ENCODE data around the gene EYA2.

EYA2 gene

DNA sequence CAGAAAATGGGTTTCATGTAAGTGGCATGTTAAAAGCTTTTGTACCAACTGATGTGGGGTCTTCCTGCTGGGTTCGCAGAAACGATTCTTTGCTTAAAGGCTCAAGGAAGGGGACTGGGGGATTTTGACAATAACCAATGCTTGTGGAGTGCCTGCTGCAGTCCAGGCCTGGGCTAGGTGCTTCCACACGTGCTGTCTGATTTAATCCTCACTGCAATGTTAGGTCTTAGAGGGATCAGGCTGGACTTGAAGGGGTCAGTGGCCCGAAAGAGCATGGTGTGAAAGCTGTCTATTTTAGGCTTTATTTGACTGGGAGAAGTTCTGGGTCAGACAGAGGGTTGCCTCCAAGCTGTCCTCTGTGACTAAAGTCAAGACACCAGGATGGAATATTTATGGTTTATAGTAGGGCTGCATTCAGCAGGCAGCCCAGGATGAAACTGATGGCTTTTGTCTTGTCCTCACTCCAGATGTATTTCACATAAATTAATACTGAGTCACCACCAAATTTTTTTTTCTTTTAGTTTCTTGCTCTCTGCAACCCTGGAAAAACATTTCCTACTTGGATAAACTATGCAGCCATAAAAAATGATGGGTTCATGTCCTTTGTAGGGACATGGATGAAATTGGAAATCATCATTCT is 242.7 kb downstream of the EYA2 start:
- DNase-seq (ENCODE audit: low read depth, low spot score): no peak

DNA sequence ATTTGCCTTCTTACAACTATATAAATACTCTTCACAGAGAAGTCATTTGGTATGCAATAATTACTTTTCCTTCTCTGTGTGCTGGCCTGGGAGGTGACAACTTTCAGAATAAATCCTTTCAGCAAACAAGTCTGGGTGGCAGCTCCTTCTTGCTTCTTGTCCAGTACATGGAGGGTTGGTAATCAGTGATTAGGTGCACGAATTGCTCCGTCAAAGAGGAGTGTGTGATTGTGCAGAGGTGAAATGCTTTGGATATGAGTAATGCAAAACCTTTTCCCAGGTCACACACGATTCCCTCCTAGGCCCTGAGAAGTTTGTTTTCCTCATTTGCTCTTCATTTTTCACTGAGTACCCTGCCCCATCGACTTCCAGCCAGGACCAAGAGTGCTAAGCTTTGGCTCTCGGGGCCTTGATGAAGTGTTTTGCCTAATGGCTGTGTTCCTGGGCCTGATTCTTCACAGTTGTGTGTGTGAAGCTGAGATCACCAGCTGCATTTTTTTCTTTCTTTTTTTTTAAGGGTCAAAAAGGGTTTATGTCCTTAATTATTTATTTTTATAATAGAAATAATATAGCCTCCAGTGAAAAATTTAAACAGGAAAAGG is 245.4 kb downstream of the EYA2 start:
- DNase-seq (ENCODE audit: low read depth, low spot score): no peak

DNA sequence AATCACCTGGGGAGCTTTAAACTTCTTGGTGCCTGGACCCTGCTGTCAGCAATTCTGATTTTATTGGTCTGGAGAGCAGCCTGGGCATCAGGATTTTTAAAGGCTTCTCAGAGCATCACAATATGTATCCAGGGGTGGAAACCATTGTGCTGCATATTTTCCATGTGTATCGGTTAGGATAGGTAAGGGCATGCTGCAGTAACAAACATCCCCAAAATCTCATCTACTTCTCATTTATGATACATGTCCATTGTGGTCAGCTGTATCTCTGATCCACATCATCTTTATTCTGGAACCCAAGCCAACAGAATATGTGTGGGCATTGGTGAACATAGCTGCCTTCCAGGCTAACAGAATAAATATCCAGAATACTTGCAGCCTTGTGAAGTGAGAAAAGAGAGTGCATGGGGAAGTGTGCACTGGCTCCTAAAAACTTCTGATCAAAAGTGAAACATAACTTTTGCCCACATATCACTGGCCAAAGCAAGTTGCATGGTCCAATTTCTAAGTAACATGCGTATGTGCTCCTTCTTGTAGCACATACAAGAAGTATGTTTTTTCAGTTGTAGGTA is 246.8 kb downstream of the EYA2 start:
- DNase-seq (ENCODE audit: low read depth, low spot score): no peak

DNA sequence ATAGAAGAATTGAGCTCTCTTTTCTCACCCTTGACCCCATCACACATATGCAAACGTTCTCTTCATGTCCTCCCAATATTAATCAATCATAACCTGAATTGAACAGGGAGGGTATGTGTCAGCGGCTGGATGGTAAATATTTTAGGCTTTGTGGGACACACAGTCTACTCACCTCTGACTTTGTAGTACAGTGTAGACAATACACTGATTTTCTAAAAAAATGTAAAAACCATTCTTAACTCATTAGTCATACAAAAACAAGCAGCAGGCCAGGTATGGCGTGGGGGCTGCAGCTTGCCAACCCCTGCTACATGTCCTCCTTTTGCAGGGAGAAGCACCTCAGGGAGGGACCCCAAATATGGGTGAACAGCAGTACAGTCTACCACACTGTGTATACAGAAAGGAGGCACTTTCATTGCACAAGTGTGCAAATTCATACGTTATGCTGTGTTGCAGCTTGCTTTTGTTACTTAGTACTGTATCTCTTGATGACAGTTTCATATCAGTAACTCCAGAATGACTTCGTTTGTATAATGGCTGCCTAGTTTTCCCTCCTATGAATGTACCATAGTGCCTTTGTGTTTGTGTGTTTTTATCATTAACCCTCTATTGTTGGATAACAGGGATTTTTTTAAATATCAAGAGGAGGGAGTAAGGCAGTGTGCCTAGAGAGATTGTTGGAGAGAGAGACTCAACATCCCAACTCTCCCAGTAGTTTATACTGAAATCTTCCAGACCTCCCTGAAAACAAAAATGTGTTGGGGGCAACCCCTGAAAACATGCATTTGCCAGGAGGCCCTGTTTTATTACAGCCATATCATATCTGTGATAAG is 247.5 kb downstream of the EYA2 start:
- no peak for DNase-seq (ENCODE audit: low read depth, low spot score)

DNA sequence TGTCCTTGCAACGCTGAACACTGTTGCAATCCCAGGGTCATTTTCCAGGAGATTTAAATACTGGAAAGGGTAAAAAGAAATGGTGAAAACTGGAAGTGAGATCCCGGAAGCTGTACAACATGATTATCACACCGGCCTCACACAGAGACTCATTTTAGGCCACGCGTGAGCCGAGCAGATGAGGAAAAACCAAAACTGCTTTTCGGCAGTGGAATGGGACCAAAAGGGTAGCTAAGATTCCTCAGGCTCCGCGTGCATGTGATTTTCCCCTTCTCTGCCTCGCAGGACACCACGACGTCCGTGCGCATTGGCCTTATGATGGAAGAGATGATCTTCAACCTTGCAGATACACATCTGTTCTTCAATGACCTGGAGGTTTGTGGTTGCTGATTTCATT is 248.1 kb downstream of the EYA2 start:
- DNase-seq (ENCODE audit: low read depth, low spot score): no peak

DNA sequence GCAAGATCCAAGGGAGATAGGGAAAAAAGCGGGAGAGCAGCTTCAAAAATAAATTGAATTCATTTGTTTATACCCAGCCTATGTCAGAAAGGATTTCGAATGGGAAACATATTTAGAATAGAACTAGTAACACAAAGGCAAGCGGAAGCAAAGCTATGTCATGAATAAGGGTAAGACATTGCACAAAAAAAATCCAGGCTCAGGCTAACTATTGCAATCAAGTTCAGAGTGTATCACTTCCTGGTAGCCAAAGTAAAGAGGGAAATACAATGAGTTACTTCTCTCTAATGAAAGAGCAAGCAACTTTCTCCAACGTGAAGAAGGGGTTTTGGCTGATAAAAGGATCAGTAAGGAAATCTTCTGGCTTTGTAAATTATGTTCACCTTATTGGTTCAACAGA is 249.0 kb downstream of the EYA2 start:
- no peak for DNase-seq (ENCODE audit: low read depth, low spot score)

DNA sequence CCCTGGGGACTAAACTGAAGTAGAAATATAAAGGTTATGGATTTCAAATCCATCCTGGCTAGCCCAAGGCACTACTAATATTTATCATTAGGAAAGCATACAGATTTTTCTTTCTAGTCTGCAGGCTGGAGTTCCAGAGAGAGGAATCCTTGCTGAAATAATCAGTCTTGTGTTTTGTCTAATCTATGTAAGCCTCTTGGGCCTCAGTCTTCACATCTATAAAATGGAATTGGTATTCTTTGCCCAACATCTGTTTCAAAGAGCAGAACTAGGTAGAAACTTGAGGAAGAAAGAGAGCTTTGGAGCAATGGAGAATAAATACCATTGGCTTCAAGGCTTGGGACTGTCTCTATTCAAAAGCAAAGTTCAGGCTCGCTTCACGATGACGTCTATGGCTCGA is 249.8 kb downstream of the EYA2 start:
- DNase-seq (ENCODE audit: low read depth, low spot score): no peak

DNA sequence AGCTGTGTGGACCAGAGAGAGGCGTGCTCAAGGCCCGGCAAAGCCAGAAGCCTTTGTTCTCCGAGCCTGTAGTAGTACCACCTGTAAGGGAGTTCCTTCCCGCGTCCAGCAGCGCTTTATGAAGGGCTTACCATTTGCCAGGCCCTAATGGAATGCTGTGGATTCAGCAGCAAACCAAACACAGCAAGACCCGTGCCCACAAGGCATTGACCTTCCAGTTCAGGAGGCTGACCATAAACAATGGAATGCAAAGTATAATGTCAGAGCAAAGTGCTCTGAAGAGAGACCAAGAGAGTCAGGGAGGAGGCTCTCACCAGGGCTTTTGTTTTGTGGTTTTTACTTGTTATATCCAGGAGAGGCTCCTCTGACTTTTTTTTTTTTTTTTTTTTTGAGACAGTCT is 252.0 kb downstream of the EYA2 start:
- DNase-seq (ENCODE audit: low read depth, low spot score): peak; percentile 47

DNA sequence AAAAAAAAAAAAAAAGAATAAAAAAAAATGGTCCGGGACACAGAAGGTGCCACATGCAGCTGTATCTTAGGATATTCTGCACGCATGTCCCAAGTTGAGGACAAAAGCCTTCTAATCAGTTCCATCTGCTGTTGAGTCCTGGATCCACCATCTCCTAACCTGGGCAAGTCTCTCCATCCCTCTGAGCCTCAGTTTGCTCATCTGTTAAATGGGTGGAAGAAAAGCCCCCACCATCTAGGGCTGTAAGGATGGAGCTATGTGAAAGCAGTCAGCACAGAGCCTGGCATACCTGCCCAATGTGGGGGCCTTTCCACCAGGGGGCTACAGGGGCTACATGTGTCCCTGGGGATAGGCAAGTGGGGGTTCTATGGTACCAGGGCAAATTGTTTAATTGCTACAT is 253.4 kb downstream of the EYA2 start:
- no peak for DNase-seq (ENCODE audit: low read depth, low spot score)

DNA sequence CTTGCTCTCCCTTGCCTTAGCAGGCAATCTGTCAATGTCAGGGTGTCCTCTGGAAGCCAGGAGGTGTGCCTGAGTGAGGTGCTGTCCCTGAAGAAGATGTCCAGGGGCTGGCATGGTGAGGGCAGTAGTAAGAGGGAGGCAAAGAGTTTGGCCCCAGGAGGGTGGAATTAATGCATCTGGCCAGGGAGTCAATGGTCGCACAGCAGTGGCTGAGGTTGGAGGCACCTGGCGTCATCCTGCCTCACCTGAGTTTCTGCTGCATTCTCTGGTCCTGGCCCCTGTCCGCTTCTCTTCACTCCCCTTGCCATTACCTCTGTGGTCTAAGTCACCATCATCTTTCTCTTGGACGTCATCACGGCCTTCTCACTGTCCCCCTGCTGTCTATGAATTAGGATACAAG is 255.3 kb downstream of the EYA2 start:
- DNase-seq (ENCODE audit: low read depth, low spot score): no peak

DNA sequence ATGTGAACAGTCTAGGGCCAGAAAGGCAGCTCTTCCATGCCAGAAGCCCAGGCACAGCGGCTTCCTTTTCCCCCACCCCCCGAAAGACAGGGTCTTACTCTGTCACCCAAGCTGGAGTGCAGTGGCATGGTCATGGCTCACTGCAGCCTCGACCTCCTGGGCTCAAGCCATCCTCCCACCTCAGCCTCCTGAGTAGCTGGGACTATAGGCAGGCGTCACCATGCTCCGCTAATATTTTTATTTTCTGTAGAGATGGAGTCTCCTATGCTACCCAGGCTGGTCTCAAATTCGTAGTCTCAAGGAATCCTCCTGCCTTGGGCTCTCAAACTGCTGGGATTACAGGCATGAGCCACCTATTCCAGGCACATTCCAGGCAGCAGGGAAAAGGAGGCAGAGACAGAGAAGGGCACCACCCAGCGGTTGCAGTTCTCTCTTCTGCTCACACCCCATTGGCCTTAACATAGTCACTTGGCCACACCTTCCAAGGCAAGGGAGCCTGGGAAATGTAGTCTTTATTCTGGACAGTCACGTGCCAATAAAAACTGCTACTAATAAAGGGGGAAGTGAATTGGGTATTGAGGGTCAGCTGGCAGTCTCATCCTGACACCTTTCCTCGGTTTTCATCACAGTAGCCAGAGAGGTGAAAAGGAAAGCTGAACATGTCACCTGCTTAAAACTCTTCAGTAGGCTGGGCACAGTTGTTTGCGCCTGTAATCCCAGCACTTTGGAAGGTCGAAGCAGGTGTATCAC is 255.9 kb downstream of the EYA2 start:
- peak; percentile 44 for DNase-seq (ENCODE audit: low read depth, low spot score)

DNA sequence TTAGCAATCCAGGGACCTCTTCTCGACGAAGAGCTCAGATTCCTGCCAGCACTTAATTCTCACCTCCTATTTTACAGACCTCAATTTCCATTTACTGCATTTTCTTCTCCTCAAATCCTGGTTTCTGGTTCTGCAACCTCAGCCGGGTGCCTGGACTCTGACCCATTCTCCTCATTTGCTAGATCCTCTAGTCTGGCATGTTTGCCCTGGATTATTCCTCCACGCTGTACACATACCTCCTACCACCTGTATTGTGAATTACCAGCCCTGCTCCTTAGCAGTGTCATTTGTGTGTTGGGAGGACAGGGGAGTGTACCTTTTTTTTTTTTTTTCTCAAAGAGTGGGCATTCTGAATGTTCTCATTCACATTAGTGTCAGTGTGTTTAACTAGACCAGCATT is 257.4 kb downstream of the EYA2 start:
- DNase-seq (ENCODE audit: low read depth, low spot score): no peak

DNA sequence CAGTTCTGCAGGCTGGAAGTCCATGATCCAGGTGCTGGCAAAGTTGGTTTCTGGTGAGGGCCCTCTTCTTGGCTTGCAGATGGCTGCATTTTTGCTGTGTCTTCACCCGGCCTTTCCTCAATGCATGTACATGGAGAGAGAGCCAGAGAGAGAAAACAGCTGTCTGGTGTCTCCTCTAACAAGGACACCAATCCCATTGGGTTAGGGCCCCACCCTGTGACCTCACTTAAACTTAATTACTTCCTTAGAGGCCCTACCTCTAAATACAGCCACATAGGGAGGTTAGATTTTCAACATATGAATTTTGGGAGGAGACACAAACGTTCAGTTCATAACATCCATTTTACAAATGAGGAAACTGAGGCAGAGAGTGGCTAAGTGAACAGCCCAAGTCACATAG is 259.4 kb downstream of the EYA2 start:
- no peak for DNase-seq (ENCODE audit: low read depth, low spot score)

DNA sequence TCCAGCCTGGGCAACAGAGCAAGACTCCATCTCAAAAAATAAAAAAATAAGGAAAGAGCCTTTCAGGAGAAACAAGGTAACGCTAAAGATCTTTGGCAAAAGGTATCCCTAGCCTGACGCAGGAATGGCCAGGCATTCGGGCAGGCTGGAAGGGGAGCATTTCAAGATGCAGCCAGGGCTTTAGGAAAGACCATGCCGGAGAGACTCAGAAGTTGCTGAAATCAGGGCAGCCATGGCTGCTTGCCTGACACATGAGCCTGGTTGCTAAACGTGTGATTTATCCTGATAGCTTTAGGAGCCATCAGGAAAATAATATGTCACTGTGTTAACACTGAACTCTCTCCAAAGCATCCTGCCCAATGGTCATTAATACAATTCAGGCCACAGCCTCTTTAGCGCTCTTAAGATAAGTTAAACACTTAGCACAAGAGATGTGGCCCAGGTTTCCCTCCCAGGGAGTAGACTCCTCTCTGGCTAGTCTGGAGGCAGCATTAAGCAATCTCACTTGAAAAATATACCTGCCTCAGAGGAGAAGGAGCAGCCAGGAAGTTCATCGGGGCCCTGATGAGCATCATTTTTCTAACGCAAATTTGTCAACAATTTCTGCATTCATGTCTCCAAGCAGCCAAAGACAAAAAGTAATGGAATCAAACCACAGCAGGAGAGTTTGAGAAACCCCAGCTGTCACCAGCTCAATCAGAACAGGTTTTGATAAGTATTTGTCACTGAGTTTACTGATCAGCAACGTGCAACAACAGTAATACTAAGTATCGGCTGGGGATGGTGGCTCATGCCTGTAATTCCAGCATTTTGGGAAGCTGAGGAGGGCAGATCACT is 261.9 kb downstream of the EYA2 start:
- no peak for DNase-seq (ENCODE audit: low read depth, low spot score)

DNA sequence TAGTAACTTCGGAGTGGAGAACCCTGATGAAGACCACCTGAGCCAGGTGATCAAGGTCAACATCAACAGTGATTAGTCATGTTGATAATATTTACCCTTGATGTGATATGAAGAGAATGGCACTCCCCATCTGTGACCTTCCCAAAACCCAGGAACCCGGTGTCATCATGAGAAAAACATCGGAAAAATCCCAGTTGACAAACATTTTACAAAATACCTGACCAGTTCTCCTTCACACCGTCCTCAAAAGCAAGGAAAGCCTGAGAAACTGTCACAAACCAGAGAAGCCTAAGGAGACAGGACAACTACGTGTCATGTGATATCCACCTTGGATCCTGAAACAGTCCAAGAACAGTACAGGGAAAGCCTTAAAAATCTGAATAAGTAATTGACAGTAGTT is 264.5 kb downstream of the EYA2 start:
- no peak for DNase-seq (ENCODE audit: low read depth, low spot score)

DNA sequence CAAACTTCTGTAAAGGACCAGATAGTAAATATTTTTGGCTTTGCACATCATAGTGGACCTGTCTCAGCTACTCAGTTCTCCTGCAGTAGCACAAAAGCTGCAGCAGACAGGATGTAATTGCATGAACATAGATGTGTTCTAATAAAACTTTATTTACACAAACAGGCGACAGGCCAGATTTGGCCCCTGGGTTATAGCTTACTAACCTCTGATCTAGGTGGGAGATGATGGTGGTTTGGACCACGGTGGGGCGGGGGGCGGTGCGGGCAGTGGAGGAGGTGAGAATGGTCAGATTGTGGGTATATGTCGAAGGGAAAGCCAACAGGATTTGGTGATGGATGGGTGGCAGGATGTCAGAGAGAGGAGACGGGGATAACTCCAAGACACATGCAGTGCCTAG is 265.6 kb downstream of the EYA2 start:
- DNase-seq (ENCODE audit: low read depth, low spot score): no peak

DNA sequence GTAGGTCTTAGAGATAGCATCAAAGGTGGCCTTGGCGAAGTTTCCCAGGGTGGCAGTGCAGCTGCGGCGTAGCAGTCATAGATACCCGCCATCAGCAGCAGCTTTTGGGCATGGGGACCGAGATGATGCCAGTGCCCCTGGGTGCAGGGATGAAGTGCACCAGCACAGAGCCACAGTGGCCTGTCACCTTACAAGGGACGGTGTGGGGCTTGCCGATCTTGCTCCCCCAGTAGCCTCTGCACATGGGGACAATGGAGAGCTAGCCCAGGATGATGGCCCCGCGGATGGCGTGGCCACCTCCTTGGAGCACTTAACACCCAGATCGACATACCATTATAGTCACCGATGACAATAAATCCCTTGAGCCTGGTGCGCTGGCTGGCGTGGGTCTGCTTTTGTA is 266.3 kb downstream of the EYA2 start:
- DNase-seq (ENCODE audit: low read depth, low spot score): no peak

DNA sequence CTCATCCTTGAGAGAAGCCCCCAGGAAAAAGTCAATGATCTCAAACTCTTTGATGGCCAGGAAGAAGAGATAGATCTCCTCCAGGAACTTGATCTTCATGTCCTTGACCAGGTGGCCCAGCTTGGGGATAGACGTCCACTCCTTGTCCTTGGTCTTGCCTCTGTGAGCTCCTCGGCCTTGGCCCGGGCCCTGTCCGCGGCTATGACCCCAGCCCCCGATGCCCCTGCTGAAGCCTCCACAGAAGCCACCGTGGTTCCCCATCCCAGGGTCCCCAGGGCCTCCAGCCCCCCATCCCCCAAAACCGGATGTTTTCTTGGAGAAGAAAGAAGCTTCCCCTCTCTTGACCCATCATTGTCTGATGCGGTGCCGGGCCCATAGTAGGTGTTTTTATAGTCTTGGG is 266.8 kb downstream of the EYA2 start:
- DNase-seq (ENCODE audit: low read depth, low spot score): no peak

DNA sequence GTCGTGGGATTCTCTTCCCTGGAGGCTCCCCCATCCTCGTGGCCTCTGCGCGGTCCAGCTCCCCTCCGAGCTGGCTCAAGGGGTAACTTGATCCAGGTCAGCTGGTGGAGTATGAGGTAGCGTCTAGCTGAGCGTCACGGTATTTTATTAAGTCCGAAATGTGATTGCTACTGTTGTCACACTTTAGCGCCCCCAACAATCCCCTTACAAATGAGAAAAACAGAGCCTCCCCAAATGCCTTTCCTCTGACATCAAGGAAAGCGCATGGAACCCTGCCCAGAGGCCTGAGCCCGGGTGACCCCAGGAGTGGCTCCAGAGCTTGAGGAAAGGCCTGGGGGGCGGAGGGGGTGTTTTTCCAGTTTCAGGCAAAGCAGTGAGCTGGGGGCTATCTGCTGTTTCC is 269.5 kb downstream of the EYA2 start:
- DNase-seq (ENCODE audit: low read depth, low spot score): no peak

DNA sequence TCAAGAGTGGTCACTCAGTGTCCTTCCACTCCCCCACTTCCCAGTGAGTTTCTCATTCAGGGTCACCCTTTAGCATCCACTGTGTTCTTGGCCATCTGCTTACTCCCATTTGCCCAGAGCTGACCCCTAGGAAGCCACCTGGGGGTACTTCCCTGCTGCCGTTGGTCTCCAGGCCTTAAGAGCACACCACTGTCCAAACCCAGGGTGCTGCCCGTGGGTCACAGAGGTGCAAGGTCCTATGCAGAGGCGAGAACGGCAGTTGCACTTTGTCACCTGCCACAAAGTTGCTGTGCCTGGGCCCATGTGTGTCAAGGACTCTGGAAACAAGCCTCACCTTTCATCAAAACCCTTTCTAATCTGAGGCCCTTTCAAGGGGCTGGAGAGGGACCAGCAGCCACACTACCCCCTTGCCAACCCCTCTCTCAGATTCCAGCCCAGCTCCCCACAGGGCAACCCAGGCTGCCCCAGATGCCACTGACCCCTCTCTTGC is 270.8 kb downstream of the EYA2 start:
- DNase-seq (ENCODE audit: low read depth, low spot score): no peak

DNA sequence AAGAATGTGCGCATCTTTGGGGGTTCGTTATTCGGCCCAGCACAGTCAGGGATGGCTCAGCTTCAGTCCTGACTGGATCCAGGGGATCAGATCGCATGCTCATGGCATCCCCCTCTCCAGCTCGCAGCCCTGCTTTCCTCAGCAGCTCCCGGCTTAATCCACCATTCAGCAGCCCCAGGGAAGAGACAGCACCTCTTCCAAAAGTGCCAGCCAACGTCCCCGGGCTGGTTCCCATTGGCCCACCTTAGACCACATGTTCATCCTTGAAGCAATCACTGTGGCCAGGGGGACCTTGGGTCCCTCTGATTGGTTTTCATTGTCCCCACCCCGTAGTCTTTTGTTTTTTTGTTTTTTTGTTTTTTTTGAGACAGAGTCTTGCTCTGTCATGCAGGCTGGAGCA is 273.2 kb downstream of the EYA2 start:
- DNase-seq (ENCODE audit: low read depth, low spot score): no peak
